GM23248 (cell line): Measurements from ENCODE around the gene AKT2. TPM values are rescaled to one million over a fixed set of nuclear protein-coding genes. Genes with fewer than 3 reads are reported as not detected.
A peak's percentile ranks its signal among the peaks of the same experiment; 100 is the strongest.

ENCODE experiments used
- DNase-seq: peaks from one replicate; pipeline ENCODE4 v3.0.0-alpha.2; 2015
- H2AFZ ChIP-seq: fragments of 200-600 bp; sonication (generic); 2 replicates; pipeline ENCODE4 v1.6.1; 2016; ENCODE audit warnings: antibody characterized with exemption
- H3F3A ChIP-seq: fragments of 200-600 bp; sonication (generic); 2 replicates; pipeline ENCODE4 v1.6.1; 2016; ENCODE audit warnings: mild to moderate bottlenecking, antibody characterized with exemption, mixed run types; ENCODE audit not compliant: insufficient read depth
- H3K27ac ChIP-seq: fragments of 200-600 bp; sonication (generic); 2 replicates; pipeline ENCODE4 v1.5.1; 2016; ENCODE audit warnings: mild to moderate bottlenecking
- H3K27me3 ChIP-seq: fragments of 200-600 bp; sonication (generic); replicated peaks from 2 replicates; pipeline ENCODE4 v1.6.1; 2016; ENCODE audit warnings: mild to moderate bottlenecking; ENCODE audit not compliant: insufficient read depth
- H3K36me3 ChIP-seq: fragments of 200-600 bp; sonication (generic); 2 replicates; pipeline ENCODE4 v1.6.1; 2016; ENCODE audit warnings: low read depth, mild to moderate bottlenecking
- H3K4me1 ChIP-seq: fragments of 200-600 bp; sonication (generic); 2 replicates; pipeline ENCODE4 v1.6.1; 2016; ENCODE audit warnings: mild to moderate bottlenecking; ENCODE audit not compliant: insufficient read depth
- H3K4me2 ChIP-seq: fragments of 200-600 bp; sonication (generic); one replicate; pipeline ENCODE4 v1.6.1; 2016; ENCODE audit warnings: mild to moderate bottlenecking; ENCODE audit not compliant: unreplicated experiment
- H3K4me3 ChIP-seq: fragments of 200-600 bp; sonication (generic); 2 replicates; pipeline ENCODE4 v1.5.1; 2016; ENCODE audit warnings: mild to moderate bottlenecking
- H3K79me2 ChIP-seq: fragments of 200-600 bp; sonication (generic); 2 replicates; pipeline ENCODE4 v1.6.1; 2016; ENCODE audit warnings: mild to moderate bottlenecking; ENCODE audit not compliant: insufficient read depth
- H3K9ac ChIP-seq: fragments of 200-600 bp; sonication (generic); 2 replicates; pipeline ENCODE4 v1.6.1; 2016; ENCODE audit warnings: mild to moderate bottlenecking
- H3K9me2 ChIP-seq: fragments of 200-600 bp; sonication (generic); 2 replicates; pipeline ENCODE4 v1.6.1; 2016; ENCODE audit warnings: mixed run types, mild to moderate bottlenecking, moderate library complexity; ENCODE audit not compliant: insufficient read depth
- H3K9me3 ChIP-seq: fragments of 200-600 bp; sonication (generic); one replicate; pipeline ENCODE4 v1.6.1; 2017; ENCODE audit warnings: low read depth
- H4K20me1 ChIP-seq: fragments of 200-600 bp; sonication (generic); 2 replicates; pipeline ENCODE4 v1.6.0; 2016; ENCODE audit not compliant: insufficient read depth
- EZH2 ChIP-seq: fragments of 200-600 bp; sonication (generic); IDR thresholded peaks from 2 replicates; pipeline ENCODE4 v1.6.1; 2018; ENCODE audit warnings: antibody characterized with exemption, mild to moderate bottlenecking; ENCODE audit not compliant: insufficient read depth, poor library complexity, severe bottlenecking
- EZH2phosphoT487 ChIP-seq: fragments of 200-600 bp; sonication (generic); IDR thresholded peaks from 2 replicates; pipeline ENCODE4 v1.6.1; 2018; ENCODE audit warnings: antibody characterized with exemption, moderate library complexity, mild to moderate bottlenecking, low read depth; ENCODE audit not compliant: insufficient read depth
- WGBS, 2 experiments: methylation state at CpG; one replicate each; pipeline ENCODE4 v1.1.6; 2015 to 2017; ENCODE audit warnings: low lambda C conversion rate in 2 of 2, low coverage in 1 of 2; ENCODE audit errors: missing lambda C conversion rate in 2 of 2; 5-methylcytosine and 5-hydroxymethylcytosine counted together
- in situ Hi-C: fragments of 300-500 bp; cut with MboI; formaldehyde crosslinking; loops from 2 replicates; pipeline ENCODE4 v1.15.0; 2020
- polyA plus RNA-seq: library from polyadenylated mRNA; unstranded; fragments of >200 nt; fragmentation: Nextera tagmentation; extraction: Ambion mirVana; gene quantifications from 2 replicates; pipeline ENCODE4 v1.2.1, GENCODE V29; 2016
- total RNA-seq: library from RNA; depleted of rRNA; stranded (reverse); fragments of >200 nt; shearing (Covaris generic); gene quantifications from 2 replicates; pipeline ENCODE4 v1.2.3, GENCODE V29; 2014

The AKT2 gene
- total and polyA plus RNA-seq, 2 experiments from 2014 or later, result 41.5 to 123 TPM

- Histone ChIP-seq H3K9me3 (no peaks in the 10 kb centered on the region), H3K79me2 (no peaks in the 10 kb centered on the region), H3K9me2 (no peaks in the 10 kb centered on the region), H3K27ac (no peak overlapping the region), H3K27me3 (no peaks in the 10 kb centered on the region), H3K36me3 (no peaks in the 10 kb centered on the region), H4K20me1 (no peaks in the 10 kb centered on the region), H3K4me3 (no peak overlapping the region), H3F3A (0 out of 2 replicates have a peak, but pooled peaks cover 7% of the 10 kb centered on the region), H3K4me2 (no peak overlapping the region), H3K4me1 (no peaks in the 10 kb centered on the region), H2AFZ (no peak overlapping the region), H3K9ac (no peak overlapping the region)
- TF ChIP-seq EZH2phosphoT487 (no peak), EZH2 (no peak)
- in situ Hi-C loops, result no loop called here
- WGBS, 2 experiments, result 88 to 91% methylated on average over 6 of the region's 6 CpGs
- DNase-seq, result no peak
These were observed 17.3 kb upstream of the AKT2 start for GRCh38 chr19:40302224-40303011.

- Histone ChIP-seq H3K9ac (no peak overlapping the region), H3K27me3 (no peaks in the 10 kb centered on the region), H3K79me2 (no peaks in the 10 kb centered on the region), H3K4me2 (no peak overlapping the region), H3K9me2 (no peaks in the 10 kb centered on the region), H3F3A (0 out of 2 replicates have a peak, but pooled peaks cover 3% of the 10 kb centered on the region), H3K4me3 (no peak overlapping the region), H3K4me1 (no peaks in the 10 kb centered on the region), H2AFZ (no peak overlapping the region), H3K9me3 (no peaks in the 10 kb centered on the region), H3K36me3 (no peaks in the 10 kb centered on the region), H4K20me1 (no peaks in the 10 kb centered on the region), H3K27ac (no peak overlapping the region)
- in situ Hi-C loops, result no loop called here
- 85 to 87% methylated on average over 4 of the region's 4 CpGs for WGBS, 2 experiments
- no peak for TF ChIP-seq EZH2
- no peak for TF ChIP-seq EZH2phosphoT487
- no peak for DNase-seq
These were observed 15.5 kb upstream of the AKT2 start for GRCh38 chr19:40300668-40301067.

GRCh38 chr19:40298026-40298425, 12.9 kb upstream of the AKT2 start:
- Histone ChIP-seq H3K9me3 (no peaks in the 10 kb centered on the region), H3F3A (no peaks in the 10 kb centered on the region), H3K27me3 (no peaks in the 10 kb centered on the region), H2AFZ (no peak overlapping the region), H3K27ac (no peak overlapping the region), H3K4me3 (no peak overlapping the region), H3K4me2 (no peak overlapping the region), H3K79me2 (no peaks in the 10 kb centered on the region), H3K36me3 (no peaks in the 10 kb centered on the region), H3K9me2 (no peaks in the 10 kb centered on the region), H4K20me1 (no peaks in the 10 kb centered on the region), H3K4me1 (no peaks in the 10 kb centered on the region), H3K9ac (no peak overlapping the region)
- no peak for DNase-seq
- TF ChIP-seq EZH2phosphoT487 (no peak), EZH2 (no peak)
- 51 to 59% methylated on average over 3 of the region's 3 CpGs for WGBS, 2 experiments
- in situ Hi-C loops, result no loop called here

GRCh38 chr19:40294560-40294959, 9.4 kb upstream of the AKT2 start:
- TF ChIP-seq EZH2 (no peak), EZH2phosphoT487 (no peak)

GRCh38 chr19:40286971-40287421, 1.9 kb upstream of the AKT2 start:
- Histone ChIP-seq H4K20me1 (no peaks in the 10 kb centered on the region), H3K36me3 (no peaks in the 10 kb centered on the region), H3K9me2 (no peaks in the 10 kb centered on the region), H3K27me3 (no peaks in the 10 kb centered on the region), H3K4me1 (peaks cover 22% of the 10 kb centered on the region), H3K4me3 (peak overlapping the region; percentile 68; the same call in 1 of the 2 replicates), H3K79me2 (peaks cover 30% of the 10 kb centered on the region), H2AFZ (peak overlapping the region; percentile 99), H3K9ac (peak overlapping the region; percentile 89), H3F3A (peaks cover 10% of the 10 kb centered on the region; the same call in 1 of the 2 replicates), H3K4me2 (peak overlapping the region; percentile 78), H3K27ac (peak overlapping the region; percentile 95), H3K9me3 (no peaks in the 10 kb centered on the region)
- in situ Hi-C loops, result no loop called here
- WGBS, 2 experiments, result 81 to 86% methylated on average over 8 of the region's 8 CpGs
- peak; percentile 32 for DNase-seq
- TF ChIP-seq EZH2 (no peak), EZH2phosphoT487 (no peak)

More at GRCh38 chr19:40294560-40294959, 9.4 kb upstream of the AKT2 start:
- Histone ChIP-seq H3K27ac (no peak overlapping the region), H3F3A (no peaks in the 10 kb centered on the region), H3K4me1 (no peaks in the 10 kb centered on the region), H3K79me2 (no peaks in the 10 kb centered on the region), H3K36me3 (no peaks in the 10 kb centered on the region), H2AFZ (no peak overlapping the region), H3K27me3 (no peaks in the 10 kb centered on the region), H3K9me2 (no peaks in the 10 kb centered on the region), H4K20me1 (no peaks in the 10 kb centered on the region), H3K4me3 (no peak overlapping the region), H3K9ac (no peak overlapping the region), H3K4me2 (no peak overlapping the region), H3K9me3 (no peaks in the 10 kb centered on the region)
- in situ Hi-C loops, result no loop called here
- 88 to 92% methylated on average over 6 of the region's 6 CpGs for WGBS, 2 experiments
- DNase-seq, result no peak
